Neural progenitor cell (in vitro differentiated cells): ENCODE results near the gene ZBTB20.

Source experiments
- EZH2 ChIP-seq: fragments of 200-600 bp; sonication (generic); IDR thresholded peaks from 2 replicates; pipeline ENCODE4 v1.6.1; 2017; ENCODE audit warnings: antibody characterized with exemption, mild to moderate bottlenecking, moderate library complexity
- EZH2phosphoT487 ChIP-seq: fragments of 200-600 bp; sonication (generic); IDR thresholded peaks from 2 replicates; pipeline ENCODE4 v1.6.1; 2017; ENCODE audit warnings: antibody characterized with exemption
- TF ChIP-seq, protein P1 (sequence below): fragments of 200-600 bp; sonication (generic); IDR thresholded peaks from 2 replicates; pipeline ENCODE4 v1.5.1; 2017; ENCODE audit warnings: antibody characterized with exemption, mild to moderate bottlenecking

DNA sequence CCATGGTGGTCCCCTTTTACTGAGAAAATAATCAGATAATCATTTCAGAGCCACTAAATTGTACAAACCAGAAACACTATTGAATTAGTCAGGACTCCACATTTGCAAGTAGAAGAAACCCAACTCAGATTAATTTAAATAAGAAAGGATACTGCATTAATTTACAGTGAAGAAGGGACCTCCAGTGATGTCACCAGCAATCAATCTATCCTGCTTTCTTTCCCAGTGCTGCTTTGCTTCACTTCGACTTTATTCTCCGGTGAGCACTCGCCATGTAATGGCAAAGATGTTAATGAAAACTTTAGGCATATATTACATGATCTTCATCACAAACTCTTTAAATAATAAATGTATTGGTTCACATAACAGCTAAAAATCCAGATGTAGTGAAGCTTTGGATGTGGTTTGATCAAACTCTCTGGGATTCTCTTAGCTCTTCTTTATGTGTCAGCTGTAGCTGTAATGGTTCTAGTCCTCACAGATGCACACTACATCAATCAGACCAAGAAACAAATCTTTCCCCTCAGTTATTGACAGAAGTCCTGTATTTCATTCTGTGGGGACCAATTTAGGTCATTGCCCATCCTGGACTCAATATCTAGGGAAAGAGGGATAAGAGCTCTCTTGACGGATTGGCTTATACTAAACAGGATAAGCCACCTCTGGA, 14.2 kb upstream of the ZBTB20 start:
- TF ChIP-seq, protein P1, sequence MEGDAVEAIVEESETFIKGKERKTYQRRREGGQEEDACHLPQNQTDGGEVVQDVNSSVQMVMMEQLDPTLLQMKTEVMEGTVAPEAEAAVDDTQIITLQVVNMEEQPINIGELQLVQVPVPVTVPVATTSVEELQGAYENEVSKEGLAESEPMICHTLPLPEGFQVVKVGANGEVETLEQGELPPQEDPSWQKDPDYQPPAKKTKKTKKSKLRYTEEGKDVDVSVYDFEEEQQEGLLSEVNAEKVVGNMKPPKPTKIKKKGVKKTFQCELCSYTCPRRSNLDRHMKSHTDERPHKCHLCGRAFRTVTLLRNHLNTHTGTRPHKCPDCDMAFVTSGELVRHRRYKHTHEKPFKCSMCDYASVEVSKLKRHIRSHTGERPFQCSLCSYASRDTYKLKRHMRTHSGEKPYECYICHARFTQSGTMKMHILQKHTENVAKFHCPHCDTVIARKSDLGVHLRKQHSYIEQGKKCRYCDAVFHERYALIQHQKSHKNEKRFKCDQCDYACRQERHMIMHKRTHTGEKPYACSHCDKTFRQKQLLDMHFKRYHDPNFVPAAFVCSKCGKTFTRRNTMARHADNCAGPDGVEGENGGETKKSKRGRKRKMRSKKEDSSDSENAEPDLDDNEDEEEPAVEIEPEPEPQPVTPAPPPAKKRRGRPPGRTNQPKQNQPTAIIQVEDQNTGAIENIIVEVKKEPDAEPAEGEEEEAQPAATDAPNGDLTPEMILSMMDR: no peak
- no peak for TF ChIP-seq EZH2phosphoT487
- no peak for TF ChIP-seq EZH2
